NB4 (cell line): ENCODE measurements around the gene NR2F2.

Experiments used
- CTCF ChIP-seq: IDR thresholded peaks from one replicate; pipeline ENCODE4 v1.5.1; 2012; ENCODE audit warnings: low read depth, low read length
- MYC ChIP-seq: IDR thresholded peaks from 2 replicates; pipeline ENCODE4 v1.6.1; 2011; ENCODE audit warnings: low read depth, low read length
- POLR2A ChIP-seq: IDR thresholded peaks from 2 replicates; pipeline ENCODE4 v1.6.1; 2011; ENCODE audit warnings: mild to moderate bottlenecking; ENCODE audit not compliant: insufficient read length; ENCODE audit errors: extremely low read depth

GRCh38 chr15:96309143-96309660, 21.3 kb upstream of the NR2F2 start:
- TF ChIP-seq CTCF (no peak), MYC (no peak), POLR2A (no peak)
